ENCODE results near the gene CACNA1G. TPM values are rescaled to one million over a fixed set of nuclear protein-coding genes. Genes with fewer than 3 reads are reported as not detected.

CACNA1G gene
- total RNA-seq, 1 donor from 2014 or later = 1.1 TPM

DNA sequence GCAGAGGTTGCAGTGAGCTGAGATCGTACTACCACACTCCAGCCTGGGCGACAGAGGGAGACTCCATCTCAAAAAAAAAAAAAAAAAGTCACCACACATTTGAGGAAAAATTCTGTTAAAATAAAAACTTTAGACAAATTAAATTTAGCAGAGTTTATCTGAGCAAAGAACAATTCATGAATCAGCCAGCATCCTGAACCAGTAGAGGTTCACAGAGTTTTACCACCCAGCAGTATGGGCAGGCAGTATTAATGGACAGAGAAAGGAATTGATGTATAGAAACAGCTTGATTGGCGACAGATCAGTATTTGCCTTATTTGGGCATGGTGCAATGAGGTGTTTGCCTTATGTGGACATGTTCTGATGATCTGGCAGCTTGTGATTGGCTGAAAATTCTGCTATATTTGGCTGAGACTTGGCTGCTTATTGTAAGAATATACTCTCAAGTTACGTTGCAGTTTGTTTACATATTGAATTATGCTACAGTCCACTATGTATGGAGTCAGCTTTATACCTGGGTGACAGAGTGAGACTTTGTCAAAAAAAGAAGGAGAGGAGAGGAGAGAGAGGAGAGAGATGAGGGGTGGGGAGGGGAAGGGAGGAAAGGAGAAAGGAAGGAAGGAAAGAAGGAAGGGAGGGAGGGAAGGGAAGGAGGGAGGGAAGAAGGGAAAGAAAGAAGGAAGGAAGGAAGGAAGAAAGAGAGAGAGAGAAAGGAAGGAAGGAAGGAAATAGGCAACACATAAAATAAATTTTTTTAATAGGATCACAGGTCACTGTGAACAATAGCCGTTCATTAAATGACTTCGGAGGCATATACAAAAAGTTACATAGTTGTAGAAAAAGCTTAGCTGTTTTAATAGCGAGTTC is 88.8 kb downstream of the CACNA1G start:
- TF ChIP-seq, protein P1, sequence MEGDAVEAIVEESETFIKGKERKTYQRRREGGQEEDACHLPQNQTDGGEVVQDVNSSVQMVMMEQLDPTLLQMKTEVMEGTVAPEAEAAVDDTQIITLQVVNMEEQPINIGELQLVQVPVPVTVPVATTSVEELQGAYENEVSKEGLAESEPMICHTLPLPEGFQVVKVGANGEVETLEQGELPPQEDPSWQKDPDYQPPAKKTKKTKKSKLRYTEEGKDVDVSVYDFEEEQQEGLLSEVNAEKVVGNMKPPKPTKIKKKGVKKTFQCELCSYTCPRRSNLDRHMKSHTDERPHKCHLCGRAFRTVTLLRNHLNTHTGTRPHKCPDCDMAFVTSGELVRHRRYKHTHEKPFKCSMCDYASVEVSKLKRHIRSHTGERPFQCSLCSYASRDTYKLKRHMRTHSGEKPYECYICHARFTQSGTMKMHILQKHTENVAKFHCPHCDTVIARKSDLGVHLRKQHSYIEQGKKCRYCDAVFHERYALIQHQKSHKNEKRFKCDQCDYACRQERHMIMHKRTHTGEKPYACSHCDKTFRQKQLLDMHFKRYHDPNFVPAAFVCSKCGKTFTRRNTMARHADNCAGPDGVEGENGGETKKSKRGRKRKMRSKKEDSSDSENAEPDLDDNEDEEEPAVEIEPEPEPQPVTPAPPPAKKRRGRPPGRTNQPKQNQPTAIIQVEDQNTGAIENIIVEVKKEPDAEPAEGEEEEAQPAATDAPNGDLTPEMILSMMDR (conservative IDR thresholded peaks at IDR 0.05) = no peak
- H3K36me3 Mint-ChIP-seq (ENCODE audit: low read depth) = no peaks in the 10 kb centered on the region
- no peak for DNase-seq (ENCODE audit: low read depth, low spot score)
- H3K27me3 Mint-ChIP-seq (ENCODE audit: low read depth) = no peaks in the 10 kb centered on the region
- peaks cover 4% of the 10 kb centered on the region for H3K4me1 Mint-ChIP-seq
- H3K27ac Mint-ChIP-seq (ENCODE audit: unreplicated experiment) = no peak overlapping the region
- no peak overlapping the region for H3K4me3 Mint-ChIP-seq
- no peaks in the 10 kb centered on the region for H3K9me3 Mint-ChIP-seq

DNA sequence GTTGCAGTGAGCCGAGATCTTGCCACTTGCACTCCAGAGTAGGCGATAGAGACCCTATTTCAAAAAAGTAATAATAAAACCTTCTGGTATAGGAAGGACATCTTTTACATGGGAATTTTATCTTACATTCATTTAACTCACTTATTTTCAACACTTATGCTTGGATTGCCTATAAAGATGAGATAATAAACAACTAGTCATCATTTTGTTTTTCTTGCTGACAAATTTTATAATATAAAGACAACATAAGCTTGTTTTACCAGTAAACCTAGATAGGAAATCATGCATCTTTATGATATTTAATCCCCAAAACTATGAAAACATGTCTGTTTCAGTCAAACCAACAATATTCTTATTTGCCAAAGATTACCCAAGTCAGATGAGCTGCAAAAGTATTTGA is 91.1 kb downstream of the CACNA1G start:
- no peaks in the 10 kb centered on the region for H3K27me3 Mint-ChIP-seq (ENCODE audit: low read depth)
- TF ChIP-seq, protein P1 (conservative IDR thresholded peaks at IDR 0.05) = no peak
- peaks cover 4% of the 10 kb centered on the region for H3K4me1 Mint-ChIP-seq
- H3K36me3 Mint-ChIP-seq (ENCODE audit: low read depth) = no peaks in the 10 kb centered on the region
- H3K4me3 Mint-ChIP-seq = no peak overlapping the region
- no peaks in the 10 kb centered on the region for H3K9me3 Mint-ChIP-seq
- no peak for DNase-seq (ENCODE audit: low read depth, low spot score)
- H3K27ac Mint-ChIP-seq (ENCODE audit: unreplicated experiment) = no peak overlapping the region

DNA sequence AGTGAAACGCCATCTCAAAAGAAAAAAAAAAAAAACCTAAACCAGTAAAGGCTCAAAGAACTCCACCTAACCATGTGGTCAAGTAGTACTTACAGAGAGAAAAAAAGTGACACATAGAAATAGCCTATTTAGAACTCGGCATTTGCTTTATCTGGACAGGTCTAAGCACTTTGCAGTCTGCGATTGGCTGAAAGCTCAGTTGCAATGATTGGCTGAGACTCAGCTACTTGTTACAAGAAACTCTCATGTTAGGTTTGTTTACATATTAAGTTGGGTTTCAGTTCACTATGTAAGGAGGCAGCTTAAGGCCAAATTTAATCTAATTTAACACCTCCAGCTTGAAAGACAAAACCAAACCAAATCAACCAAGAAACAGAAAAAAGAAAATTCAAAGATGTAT is 93.2 kb downstream of the CACNA1G start:
- TF ChIP-seq, protein P1 (conservative IDR thresholded peaks at IDR 0.05) = no peak
- Mint-ChIP-seq H3K4me1 (peaks cover 4% of the 10 kb centered on the region), H3K27me3 (ENCODE audit: low read depth) (no peaks in the 10 kb centered on the region), H3K36me3 (ENCODE audit: low read depth) (no peaks in the 10 kb centered on the region), H3K27ac (ENCODE audit: unreplicated experiment) (no peak overlapping the region), H3K9me3 (no peaks in the 10 kb centered on the region), H3K4me3 (no peak overlapping the region)
- DNase-seq (ENCODE audit: low read depth, low spot score) = no peak

DNA sequence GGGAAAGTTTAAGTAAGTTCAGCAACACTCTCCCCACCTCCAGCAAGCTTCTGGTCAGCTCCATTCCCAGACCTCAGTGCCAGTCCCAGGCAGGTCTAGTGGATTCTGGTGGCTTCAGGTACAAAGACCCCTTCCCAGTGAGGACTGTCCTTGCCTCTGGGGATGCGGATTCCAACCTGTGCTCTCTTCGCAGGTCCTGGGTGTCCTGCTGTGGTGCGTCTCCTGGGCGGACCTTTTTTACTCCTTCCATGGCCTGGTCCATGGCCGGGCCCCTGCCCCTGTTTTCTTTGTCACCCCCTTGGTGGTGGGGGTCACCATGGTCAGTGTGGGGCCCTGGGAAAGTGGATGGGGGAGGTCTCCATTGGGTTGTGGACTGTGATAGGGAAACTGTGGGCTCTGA is 96.0 kb downstream of the CACNA1G start:
- TF ChIP-seq, protein P1 (conservative IDR thresholded peaks at IDR 0.05) = no peak
- no peak overlapping the region for H3K27ac Mint-ChIP-seq (ENCODE audit: unreplicated experiment)
- H3K36me3 Mint-ChIP-seq (ENCODE audit: low read depth) = no peaks in the 10 kb centered on the region
- H3K9me3 Mint-ChIP-seq = no peaks in the 10 kb centered on the region
- no peak overlapping the region for H3K4me3 Mint-ChIP-seq
- H3K27me3 Mint-ChIP-seq (ENCODE audit: low read depth) = no peaks in the 10 kb centered on the region
- DNase-seq (ENCODE audit: low read depth, low spot score) = no peak
- H3K4me1 Mint-ChIP-seq = peaks cover 2% of the 10 kb centered on the region

DNA sequence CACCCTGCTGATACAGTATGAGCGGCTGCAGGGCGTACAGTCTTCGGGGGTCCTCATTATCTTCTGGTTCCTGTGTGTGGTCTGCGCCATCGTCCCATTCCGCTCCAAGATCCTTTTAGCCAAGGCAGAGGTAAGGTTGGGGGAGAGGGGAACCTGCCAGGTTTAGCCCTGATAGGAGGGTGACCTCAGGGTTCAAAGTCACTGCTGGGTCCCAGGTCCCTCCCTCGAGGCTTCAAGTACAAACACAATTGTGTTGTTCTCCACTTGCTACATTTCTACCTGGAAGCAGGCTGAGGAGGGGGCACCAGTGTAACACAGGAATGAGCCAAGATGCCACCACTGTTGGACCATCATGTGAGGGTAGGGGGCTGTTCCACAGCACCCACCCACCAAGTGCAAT is 96.5 kb downstream of the CACNA1G start:
- H3K27ac Mint-ChIP-seq (ENCODE audit: unreplicated experiment) = no peak overlapping the region
- DNase-seq (ENCODE audit: low read depth, low spot score) = no peak
- peaks cover 7% of the 10 kb centered on the region for H3K4me1 Mint-ChIP-seq
- H3K9me3 Mint-ChIP-seq = no peaks in the 10 kb centered on the region
- no peak overlapping the region for H3K4me3 Mint-ChIP-seq
- H3K36me3 Mint-ChIP-seq (ENCODE audit: low read depth) = no peaks in the 10 kb centered on the region
- no peaks in the 10 kb centered on the region for H3K27me3 Mint-ChIP-seq (ENCODE audit: low read depth)
- TF ChIP-seq, protein P1 (conservative IDR thresholded peaks at IDR 0.05) = no peak
